Right ventricle myocardium inferior (tissue), 1 donor: ENCODE results near the gene PHF12. TPM values are rescaled to one million over a fixed set of nuclear protein-coding genes. Genes with fewer than 3 reads are reported as not detected.

Source experiments
- ATAC-seq: fragments of 200-7000 bp; cut with Tn5 transposase; one replicate; pipeline ENCODE4 v1.9.1; 2020; ENCODE audit warnings: mild to moderate bottlenecking, moderate library complexity
- DNase-seq: peaks from one replicate; pipeline ENCODE4 v3.0.0; 2021; ENCODE audit errors: missing footprints
- intact Hi-C: fragments of 100-400 bp; cut with DNase I; formaldehyde crosslinking; loops from one replicate; pipeline ENCODE4 v1.11.0; 2022
- microRNA-seq: library from miRNA; unstranded; fragments of <30 nt; microRNA quantifications from one replicate; pipeline ENCODE4 v1.2.0, GENCODE V29; 2020
- total RNA-seq: library from RNA; stranded (reverse); fragmentation: NEBNext Ultra II Directional; extraction: Animal tissue kit (Norgen Biotek cat#: 25700); gene quantifications from one replicate; pipeline ENCODE4 v1.2.1, GENCODE V29; 2021
- donor health status: DM: no; HTN: yes; CAD: no; lungs with severe emphysema.

The PHF12 gene
- total RNA-seq, 1 donor from 2014 or later, result 18.3 TPM

DNA sequence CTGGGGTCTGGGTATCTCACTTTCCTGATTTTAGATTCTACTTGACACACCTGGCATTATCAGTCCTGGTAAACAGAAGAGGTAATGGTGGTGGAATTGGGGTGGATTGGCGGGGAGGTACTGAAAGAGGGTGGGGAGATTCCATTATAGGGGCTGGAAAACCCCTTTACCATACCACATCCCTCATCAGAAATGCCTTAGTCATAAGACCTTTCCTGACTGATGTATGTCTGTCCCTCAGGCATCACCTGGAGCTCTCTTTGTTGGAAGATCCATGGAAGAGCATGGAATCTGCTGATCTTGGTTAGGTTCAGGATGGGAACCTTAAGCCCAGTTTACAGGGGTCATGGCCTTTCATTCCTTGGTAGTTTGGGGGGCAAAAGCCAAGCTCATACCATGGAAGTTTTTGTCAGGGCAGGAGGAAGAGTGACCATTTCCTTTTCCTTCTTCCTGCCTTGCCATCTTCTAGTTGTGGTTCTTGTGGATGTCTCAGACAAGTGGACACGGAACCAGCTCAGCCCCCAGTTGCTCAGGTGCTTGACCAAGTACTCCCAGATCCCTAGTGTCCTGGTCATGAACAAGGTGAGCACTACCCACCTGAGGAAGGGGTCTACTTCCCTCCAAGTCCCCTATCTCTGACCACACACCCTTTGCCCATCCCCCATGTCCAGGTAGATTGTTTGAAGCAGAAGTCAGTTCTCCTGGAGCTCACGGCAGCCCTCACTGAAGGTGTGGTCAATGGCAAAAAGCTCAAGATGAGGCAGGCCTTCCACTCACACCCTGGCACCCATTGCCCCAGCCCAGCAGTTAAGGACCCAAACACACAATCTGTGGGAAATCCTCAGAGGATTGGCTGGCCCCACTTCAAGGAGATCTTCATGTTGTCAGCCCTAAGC, 93.2 kb downstream of the PHF12 start:
- DNase-seq (peak; percentile 15), ATAC-seq (no peak)
- intact Hi-C loops, result no loop called here

DNA sequence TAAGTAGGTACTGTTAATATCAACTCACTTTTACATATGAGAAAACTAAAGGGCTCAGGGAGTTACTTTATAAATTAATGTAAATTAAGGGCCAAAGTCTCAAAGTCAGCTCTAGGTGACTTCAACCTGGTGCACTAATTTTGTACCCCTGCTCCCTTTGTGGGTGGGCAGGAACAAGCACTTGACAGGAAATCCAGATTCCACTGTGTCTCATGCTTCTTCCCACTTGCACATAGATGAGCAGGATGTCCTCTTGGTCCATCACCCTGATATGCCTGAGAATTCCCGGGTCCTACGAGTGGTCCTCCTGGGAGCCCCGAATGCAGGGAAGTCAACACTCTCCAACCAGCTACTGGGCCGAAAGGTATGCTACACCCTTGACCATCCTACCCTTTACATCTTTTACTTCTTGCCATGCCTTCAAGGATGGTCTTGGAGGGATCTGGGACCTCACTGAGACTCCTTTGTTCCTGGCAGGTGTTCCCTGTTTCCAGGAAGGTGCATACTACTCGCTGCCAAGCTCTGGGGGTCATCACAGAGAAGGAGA, 95.2 kb downstream of the PHF12 start:
- intact Hi-C loops, result no loop called here
- DNase-seq, result no peak

GRCh38 chr17:28855336-28855679, 96.0 kb downstream of the PHF12 start:
- ATAC-seq, result no peak
- DNase-seq, result no peak
- intact Hi-C loops, result loop anchor here (2.0 kb wide), 1 partner anchor 41 kb away; the partner anchor contains the start of gene FLOT2

More for the DNA sequence above, 95.2 kb downstream of the PHF12 start:
- no peak for ATAC-seq

Small RNA genes within 50 kb of the gene (microRNA-seq; reads per million reads assigned to microRNA genes)
- not detected for gene MIR451B

Other genes starting within 250 kb of the PHF12 start
- 0.73 TPM for gene PROCA1, start 239.6 kb downstream of the PHF12 start, total RNA-seq
- gene RAB34, start 233.7 kb downstream of the PHF12 start, total RNA-seq, result 16.2 TPM
- 945 TPM for gene RPL23A, start 231.5 kb downstream of the PHF12 start, total RNA-seq
- 2.4 TPM for gene TLCD1, start 225.3 kb downstream of the PHF12 start, total RNA-seq
- gene NEK8, start 222.7 kb downstream of the PHF12 start, total RNA-seq, result 0.60 TPM
- gene TRAF4, start 207.5 kb downstream of the PHF12 start, total RNA-seq, result 3.8 TPM
- gene FAM222B, start 108.7 kb downstream of the PHF12 start, total RNA-seq, result 16.9 TPM
- gene ERAL1, start 96.5 kb downstream of the PHF12 start, total RNA-seq, result 37.2 TPM
- 118 TPM for gene FLOT2, start 53.8 kb downstream of the PHF12 start, total RNA-seq
- gene DHRS13, start 48.4 kb downstream of the PHF12 start, total RNA-seq, result 3.0 TPM
- not detected for gene SEZ6, start 54.5 kb upstream of the PHF12 start, total RNA-seq
- gene PIPOX, start 91.6 kb upstream of the PHF12 start, total RNA-seq, result 1.1 TPM
- gene MYO18A, start 228.9 kb upstream of the PHF12 start, total RNA-seq, result 373 TPM